GM21367 (cell line): ENCODE results near the gene BDNF.
"Not testable (repeated sequence)": the region's sequence is repeated elsewhere in the genome, so short reads cannot be mapped to it uniquely, and the experiment has no call there.

Source experiments
- ATAC-seq: cut with Tn5 transposase; IDR thresholded peaks from one replicate; pipeline ENCODE4 v1.9.1; 2021; ENCODE audit not compliant: unreplicated experiment

Gene BDNF

GRCh38 chr11:27673979-27674663, 26.1 kb downstream of the BDNF start:
- ATAC-seq, result no peak

DNA sequence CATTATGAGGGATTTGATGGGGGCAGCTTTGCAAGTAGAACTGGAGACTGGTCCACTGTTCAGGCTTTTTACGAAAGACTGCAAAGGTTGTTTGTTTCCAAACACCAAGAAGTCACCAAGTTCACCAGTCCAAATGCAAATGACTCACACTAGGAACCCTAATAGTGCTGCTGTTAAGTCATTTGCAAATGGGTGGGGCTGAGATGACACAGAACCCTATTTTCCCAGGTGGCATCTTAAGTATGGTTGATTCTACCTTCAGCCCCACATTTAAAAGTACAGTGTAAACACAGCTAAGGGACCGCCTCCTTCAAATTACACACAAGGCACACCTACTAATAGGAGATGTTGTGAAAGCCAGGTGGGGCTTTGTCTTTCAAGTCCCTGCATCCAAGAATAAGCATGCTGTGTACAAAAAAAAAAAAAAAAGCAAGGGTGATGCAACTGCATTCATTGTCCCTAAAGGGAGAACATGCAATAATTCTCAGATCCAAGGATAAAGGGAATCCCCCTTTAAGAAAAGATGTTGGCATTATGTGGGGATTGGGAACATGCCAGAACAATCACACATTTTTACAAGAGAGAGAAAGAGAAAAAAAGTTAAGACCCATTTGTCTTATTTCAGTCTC, 27.3 kb downstream of the BDNF start:
- ATAC-seq, result no peak

DNA sequence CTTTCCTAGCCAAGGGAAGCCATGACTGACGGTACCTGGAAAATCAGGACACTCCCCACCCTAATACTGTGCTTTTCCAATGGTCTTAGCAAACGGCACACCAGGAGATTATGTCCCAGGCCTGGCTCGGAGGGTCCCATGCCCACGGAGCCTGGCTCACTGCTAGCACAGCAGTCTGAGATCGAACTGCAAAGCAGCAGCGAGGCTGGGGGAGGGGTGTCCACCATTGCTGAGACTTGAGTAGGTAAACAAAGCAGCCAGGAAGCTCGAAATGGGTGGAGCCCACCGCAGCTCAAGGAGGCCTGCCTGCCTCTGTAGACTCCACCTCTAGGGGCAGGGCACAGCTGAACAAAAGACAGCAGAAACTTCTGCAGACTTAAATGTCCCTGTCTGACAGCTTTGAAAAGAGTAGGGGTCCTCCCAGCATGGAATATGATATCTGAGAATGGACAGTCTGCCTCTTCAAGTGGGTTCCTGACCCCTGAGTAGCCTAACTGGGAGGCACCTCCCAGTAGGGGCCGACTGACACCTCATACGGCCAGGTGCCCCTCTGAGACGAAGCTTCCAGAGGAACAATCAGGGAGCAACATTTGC, 34.6 kb downstream of the BDNF start:
- ATAC-seq, result not testable (repeated sequence)

DNA sequence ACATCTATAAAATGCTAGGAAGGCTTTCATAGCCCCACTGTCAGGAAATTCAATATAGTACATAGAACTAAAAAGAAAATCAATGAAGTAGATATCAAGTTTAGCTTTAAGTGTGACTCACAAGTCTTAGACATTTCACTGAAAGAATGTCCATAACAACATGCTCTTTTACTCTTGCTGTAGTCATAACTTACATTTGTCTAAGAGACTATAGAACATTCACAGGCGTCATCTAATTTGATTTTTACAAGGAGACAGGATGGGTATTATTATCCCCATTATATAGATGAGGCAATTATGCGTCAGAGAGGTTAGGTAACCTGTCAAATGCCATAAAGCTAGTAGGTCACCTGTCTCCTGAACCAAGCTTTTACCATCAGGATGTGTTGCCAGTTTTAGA, 36.9 kb downstream of the BDNF start:
- no peak for ATAC-seq

GRCh38 chr11:27660171-27660570, 40.1 kb downstream of the BDNF start:
- no peak for ATAC-seq

DNA sequence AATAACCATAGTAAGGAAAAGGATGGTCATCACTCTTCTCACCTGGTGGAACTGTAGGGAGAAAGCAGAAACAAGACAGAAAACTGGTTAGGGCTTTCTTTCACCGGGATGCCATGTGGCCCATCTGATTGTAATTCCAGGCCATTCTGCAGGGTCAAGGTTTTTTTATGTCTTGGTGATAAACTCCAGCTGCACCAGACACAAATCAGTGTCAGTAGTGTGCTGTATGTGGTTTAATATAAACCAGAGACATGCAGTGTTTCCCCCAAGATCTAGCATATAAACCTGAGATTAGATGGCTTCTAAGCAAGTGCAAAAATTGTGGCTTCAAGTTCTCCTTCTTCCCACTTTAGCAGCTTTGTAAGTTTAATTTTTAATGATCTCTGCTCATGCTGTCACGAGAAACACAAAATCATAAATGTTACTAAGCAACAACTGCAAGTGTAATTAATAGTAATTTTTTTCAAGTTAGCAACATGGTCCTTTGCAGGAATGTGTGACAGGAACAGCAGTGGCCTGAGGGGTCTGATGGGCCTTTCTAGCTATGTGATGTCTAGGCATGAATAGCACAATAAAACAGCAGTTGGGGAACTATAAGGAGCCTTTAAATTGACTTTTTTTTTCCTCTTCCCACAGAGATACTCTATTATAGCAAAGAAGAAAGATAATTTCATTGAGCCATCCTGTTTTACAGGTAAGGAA, 41.6 kb downstream of the BDNF start:
- ATAC-seq, result no peak

DNA sequence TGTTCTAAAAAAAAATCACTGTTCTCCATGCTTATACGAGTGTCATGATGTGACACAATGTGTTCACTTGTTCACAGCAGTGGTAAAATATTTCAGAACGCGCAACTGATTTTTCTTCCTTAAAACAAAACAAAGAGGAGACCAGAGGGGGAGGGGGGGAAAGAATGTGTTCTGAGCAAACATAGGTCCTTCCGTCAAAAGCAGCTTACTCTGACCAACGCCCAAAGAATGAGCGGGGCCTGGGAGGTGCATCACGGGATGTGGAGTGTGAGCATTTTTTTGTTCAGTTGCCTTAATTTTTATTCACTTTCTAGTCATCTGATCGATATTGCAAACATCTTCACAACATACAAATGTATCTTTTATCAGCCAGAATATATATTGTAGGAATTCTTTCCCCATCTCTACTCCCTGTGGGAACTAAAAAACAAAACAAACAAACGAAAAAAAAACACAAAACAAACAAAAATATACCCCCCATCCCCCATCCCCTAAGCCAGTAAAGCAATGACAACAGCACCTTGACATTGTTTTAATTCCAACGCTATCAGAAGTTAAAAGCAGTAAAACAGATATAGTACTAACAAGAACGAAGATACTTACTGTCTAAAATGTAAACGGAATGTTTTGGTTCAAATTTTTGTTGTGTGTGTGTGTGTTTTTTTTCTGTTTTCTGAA, 43.3 kb downstream of the BDNF start:
- no peak for ATAC-seq

DNA sequence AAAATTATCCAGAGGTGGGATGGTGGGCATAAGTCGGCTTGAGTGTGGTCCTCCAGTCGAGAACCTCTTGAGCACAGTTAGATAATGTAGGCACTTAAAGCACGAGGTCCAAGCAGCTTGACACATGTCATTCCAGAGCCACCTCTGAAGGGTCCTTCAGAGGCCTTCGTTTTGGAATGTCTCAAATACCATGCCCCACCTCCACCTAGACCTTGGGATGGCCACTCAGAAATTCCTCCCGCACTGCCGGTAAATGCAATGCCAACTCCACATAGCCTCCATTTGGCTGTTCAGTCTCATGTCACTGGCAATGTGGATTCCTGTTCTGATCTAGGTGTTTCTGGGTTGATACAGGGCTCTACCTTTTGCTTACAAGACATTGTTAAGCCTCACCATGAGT, 43.9 kb downstream of the BDNF start:
- no peak for ATAC-seq

DNA sequence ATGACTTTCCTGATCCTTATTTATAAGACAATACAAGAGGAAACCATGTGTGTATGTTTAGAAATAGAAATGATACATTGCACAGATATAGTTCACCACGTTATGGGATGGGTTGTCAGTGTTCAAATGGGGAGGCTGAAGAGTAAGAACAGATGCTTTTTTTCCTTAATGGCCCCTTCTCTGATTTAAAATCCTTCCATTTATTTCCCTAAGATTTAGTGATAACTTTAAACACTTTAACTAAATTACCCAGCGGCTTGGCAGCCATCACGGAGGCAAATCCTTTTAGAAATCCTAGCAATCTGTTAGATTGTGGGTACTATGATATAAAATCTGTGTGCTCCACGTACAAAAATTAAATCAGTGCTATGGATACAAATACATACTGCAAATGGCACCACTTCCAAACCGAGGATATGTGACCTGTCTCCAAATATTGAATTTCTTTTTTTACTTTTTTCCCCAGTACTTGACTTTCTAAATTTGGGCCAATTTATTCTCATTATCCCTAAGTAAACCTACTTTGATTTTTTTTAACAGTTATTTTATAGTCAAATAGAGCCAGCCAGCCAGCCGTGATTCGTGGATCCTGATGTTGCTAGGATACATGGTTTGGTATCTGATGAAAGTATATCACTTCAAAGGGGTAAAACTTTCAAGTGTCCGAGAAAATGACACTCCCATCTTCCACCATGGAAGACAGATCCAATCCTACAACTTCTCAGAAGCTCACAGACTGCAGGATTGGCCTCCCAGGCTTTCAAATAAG, 46.1 kb downstream of the BDNF start:
- no peak for ATAC-seq

DNA sequence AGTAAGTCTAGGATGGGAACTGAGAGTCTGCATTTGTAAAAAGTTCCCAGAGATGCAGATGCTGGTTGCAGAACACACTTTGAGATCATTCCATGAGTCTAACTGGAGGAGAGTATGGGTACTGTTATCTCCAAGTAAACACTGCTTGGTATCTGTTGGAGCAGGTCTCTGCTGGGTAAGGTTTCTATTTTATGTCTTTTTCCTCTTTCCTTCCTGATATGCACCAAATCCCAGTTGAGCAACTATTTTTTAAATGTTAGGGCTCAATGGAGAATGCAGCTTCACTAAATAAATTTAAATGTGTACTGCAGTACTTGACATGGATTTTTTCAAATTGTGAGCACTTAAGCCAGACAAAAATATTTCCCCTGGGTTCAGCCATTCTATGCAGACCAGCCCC, 48.5 kb downstream of the BDNF start:
- ATAC-seq, result no peak

GRCh38 chr11:27650988-27651387, 49.3 kb downstream of the BDNF start:
- no peak for ATAC-seq

DNA sequence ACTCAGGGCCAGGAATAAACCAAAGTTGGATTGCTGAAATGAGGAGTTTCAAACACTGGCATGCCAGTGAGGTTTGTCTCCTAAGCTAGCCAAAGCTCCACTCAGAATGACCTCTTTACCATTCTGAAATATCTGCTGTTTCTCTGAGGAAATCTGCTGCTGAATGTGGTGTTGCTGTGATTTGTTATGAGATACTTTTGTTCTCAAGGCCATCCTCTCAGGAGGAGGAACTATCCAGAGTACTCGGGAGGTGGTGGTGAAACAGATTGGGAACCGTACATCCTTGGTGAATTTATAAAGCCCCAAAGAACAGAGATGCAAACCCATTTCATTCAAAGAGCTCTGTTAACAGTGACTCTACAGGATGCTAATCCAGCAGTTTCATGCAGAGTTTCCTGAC, 50.5 kb downstream of the BDNF start:
- no peak for ATAC-seq

DNA sequence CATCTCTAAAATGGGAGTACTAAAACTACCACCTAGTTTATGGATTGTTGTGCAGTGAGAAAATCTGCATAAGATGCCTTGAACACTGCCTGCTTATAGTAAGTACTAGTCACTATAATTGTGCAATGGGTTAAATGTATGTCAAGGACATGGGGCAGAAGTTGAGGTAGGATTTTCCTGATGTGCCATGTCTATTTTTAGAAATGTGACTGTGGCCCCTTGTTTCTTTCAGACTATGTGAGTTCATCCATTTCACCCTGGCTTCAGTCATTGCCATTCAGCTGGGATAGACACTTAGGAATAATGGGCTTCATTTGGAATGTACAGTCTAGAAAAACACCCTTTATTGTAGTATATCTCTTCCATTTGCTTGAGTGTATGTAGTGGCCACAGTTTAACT, 51.4 kb downstream of the BDNF start:
- ATAC-seq, result no peak

DNA sequence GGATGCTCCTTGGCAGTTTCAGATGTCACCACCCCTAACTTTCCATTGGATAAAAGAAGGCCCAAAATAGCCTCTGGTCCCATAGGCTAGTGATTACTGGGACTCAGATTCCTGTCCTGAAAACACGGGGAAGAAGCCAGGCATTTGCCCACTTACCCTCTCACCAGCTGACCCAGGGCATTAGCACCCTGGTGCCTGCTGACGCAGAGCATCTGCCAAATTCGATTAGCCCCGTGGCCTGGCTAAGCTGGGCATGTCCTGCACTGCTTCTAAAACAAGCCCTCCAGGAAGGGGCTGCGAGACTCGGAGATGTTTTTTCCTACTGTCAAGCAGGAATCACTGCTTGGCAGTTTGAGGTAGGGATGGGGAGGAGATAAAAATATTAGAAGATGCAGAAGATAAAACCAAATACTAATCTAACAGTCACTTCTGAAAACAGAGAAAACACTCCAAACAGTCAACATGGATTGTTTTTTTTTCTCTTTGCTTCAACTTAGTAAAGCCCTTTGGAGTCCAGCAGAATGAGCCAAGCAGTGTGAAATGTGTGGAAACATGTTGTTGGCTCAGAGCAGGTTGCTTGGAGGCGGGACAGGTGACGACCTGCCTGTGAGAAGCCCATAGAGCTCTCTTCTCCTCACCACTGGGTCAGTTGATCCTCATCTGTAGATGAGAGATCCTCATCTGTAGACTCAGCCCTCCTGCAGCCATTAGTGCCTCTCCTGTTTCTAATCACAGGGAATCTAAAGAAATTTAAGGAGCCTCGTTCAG, 54.0 kb downstream of the BDNF start:
- ATAC-seq, result no peak

GRCh38 chr11:27642954-27643353, 57.3 kb downstream of the BDNF start:
- no peak for ATAC-seq

GRCh38 chr11:27640954-27641353, 59.3 kb downstream of the BDNF start:
- no peak for ATAC-seq

- no peak for ATAC-seq
Measured at GRCh38 chr11:27635567-27636037, 64.7 kb downstream of the BDNF start.

DNA sequence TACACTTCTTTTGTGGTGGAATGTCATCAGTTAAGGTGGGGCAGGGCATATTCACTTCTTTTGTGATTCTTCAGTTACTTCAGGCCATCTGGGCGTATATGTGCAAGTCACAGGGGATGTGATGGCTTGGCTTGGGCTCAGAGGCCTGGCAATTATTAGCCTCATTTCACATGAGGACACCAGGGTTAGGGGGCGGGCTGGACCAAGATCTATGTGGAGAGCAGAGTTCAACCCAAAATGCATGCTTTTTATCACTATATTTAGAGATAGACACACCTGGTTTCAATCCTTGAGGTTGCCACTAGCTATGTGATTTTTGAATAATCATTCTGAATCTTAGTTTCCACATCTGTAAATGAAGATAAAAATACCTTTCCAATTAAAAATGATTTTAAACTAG, 65.5 kb downstream of the BDNF start:
- not testable (repeated sequence) for ATAC-seq

DNA sequence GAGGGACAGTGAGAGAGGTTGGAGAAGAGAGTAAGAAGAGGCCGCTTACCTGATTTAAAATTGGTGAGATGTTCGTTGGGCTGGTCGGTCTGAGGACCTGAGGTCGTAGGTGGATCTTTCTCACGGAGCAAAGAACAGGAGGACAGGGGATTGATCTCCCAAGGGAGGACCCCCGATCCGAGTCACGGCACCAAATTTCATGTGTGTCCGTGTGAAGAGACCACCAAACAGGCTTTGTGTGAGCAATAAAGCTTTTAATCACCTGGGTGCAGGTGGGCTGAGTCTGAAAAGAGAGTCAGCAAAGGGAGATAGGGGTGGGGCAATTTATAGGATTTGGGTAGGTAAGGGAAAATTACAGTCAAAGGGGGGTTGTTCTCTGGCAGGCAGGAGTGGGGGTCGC, 66.0 kb downstream of the BDNF start:
- not testable (repeated sequence) for ATAC-seq

GRCh38 chr11:27629023-27629422, 71.2 kb downstream of the BDNF start:
- not testable (repeated sequence) for ATAC-seq
